ENCODE results near the gene CFAP70. TPM values are rescaled to one million over a fixed set of nuclear protein-coding genes. Genes with fewer than 3 reads are reported as not detected.
A peak's percentile ranks its signal among the peaks of the same experiment; 100 is the strongest.

Gene CFAP70
- total and polyA plus RNA-seq, 2 of the 8 experiments (the other 6 are each of a cell fraction or from before 2014, with no cell fraction given): 0.21 to 0.30 TPM

DNA sequence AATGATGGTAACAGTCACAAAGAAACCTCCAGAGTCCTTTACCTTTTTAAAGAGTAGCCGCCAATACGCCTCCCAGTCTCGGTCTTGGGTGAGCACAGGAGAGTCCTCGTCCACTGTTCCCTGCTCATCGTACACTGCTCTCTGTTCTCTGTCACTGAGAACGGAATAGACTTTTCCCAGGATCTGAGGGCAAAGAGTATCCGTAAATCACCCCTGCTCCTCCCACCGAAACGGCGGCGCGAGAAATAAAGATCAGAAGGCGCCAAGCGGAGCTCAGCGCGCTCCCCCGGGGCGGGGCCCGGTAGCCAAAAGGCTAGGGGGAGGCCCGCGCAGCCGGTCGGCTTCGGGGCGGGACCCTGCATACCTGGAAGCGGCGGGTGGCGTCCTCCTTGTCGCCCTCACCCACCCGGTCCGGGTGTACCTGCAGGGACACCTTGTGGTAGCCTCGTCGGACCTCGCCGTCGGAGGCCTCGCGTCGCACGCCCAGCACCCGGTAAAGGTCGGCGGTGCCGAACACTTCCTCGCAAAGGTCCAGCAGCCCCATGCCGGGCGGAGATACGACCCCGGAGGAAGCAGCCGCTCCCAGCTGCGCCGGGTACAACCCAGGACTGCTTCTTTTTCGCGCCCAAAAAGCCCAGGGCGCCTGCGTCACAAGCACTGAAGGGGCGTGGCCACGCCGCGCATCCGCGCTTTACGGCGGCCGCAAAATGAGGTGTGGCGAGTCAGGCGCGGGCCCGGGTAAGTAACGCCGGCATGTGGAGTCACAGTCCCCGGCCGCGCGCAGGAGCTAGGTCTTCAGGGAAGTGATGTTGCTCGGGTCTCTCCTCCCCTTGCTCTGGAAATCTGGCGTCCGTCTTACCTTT lies 111.8 kb downstream of the CFAP70 start, which contains the start of gene DNAJC9 (continued):
- TF ChIP-seq TAF1 (IDR thresholded peaks at IDR 0.05; ENCODE audit: low read depth, low read length) (peak; percentile 98), SIN3A (conservative IDR thresholded peaks at IDR 0.05 in 1 of 2, IDR thresholded peaks at IDR 0.05 in 1 of 2; ENCODE audit: low read depth in 1 of 2, low read length in 2 of 2) (peak in 1 of 2 experiments; percentile 72; a peak in 1 of 4 replicates), YY1 (IDR thresholded peaks at IDR 0.05; ENCODE audit: low read depth, low read length) (0 out of 2 replicates have a peak, but pooled peaks have one; percentile 13), RBBP5 (IDR thresholded peaks at IDR 0.05; ENCODE audit: borderline replicate concordance, low read depth, low read length) (0 out of 2 replicates have a peak, but pooled peaks have one; percentile 61), RNF2 (IDR thresholded peaks at IDR 0.05; ENCODE audit: borderline replicate concordance, low read depth, low read length, missing control alignments, poor library complexity, severe bottlenecking) (no peak), TCF12 (IDR thresholded peaks at IDR 0.05; ENCODE audit: low read depth, low read length) (peak; percentile 69; the same call in 1 of the 2 replicates), PHF8 (conservative IDR thresholded peaks at IDR 0.05; ENCODE audit: low read depth, low read length) (peak; percentile 99), KDM4A (IDR thresholded peaks at IDR 0.05; ENCODE audit: low read depth, low read length, severe bottlenecking) (peak; percentile 34), TEAD4 (IDR thresholded peaks at IDR 0.05; ENCODE audit: low read depth, low read length) (peak; percentile 73), CREB1 (IDR thresholded peaks at IDR 0.05) (peak; percentile 89), TBP (IDR thresholded peaks at IDR 0.05; ENCODE audit: low read depth, low read length) (peak; percentile 94)
